B cell (primary cell): ENCODE measurements around the gene SMC1A. TPM values are rescaled to one million over a fixed set of nuclear protein-coding genes. Genes with fewer than 3 reads are reported as not detected.

ENCODE experiments used
- ATAC-seq: fragments of 200-7000 bp; cut with Tn5 transposase; one replicate; pipeline ENCODE4 v1.10.0; 2021; ENCODE audit warnings: low read depth, mild to moderate bottlenecking, moderate number of reproducible peaks, moderate library complexity
- CTCF ChIA-PET: fragments of 350-600 bp; sonication (Branson Sonifier 250); formaldehyde crosslinking; loops from one replicate; lab custom pipeline; 2021; ENCODE audit warnings: antibody characterized with exemption, inconsistent platforms; lab: Charles Lee
- POLR2A ChIA-PET: fragments of 350-600 bp; sonication (Branson Sonifier 250); formaldehyde crosslinking; loops from one replicate; lab custom pipeline; 2021; ENCODE audit warnings: antibody characterized with exemption; lab: Charles Lee
- DNase-seq: peaks from one replicate; pipeline ENCODE4 v3.0.0; 2013
- H2AFZ ChIP-seq: 2 replicates; pipeline ENCODE4 v1.6.1; 2012; ENCODE audit warnings: mild to moderate bottlenecking, low read depth, low read length; ENCODE audit not compliant: insufficient read depth, poor library complexity, severe bottlenecking
- H3K27ac ChIP-seq, 2 donors: 1 replicate in 1 of 2; 2 replicates in 1 of 2; pipeline ENCODE4 v1.5.1; 2012 to 2013; ENCODE audit warnings: low read length in 2 of 2, mild to moderate bottlenecking in 2 of 2, moderate library complexity in 1 of 2
- H3K27me3 ChIP-seq, 4 experiments: fragments of 200-600 bp in 1 of 4; sonication (generic) in 1 of 4; replicated peaks in 1 of 4; 1 replicate in 2 of 4; 2 replicates in 2 of 4; pipeline versions ENCODE4 v1.6.1 to v1.7.0; 2013 to 2016; ENCODE audit warnings: low read length in 3 of 4, mild to moderate bottlenecking in 2 of 4, mixed read lengths in 1 of 4, moderate library complexity in 1 of 4; ENCODE audit not compliant: insufficient read depth in 4 of 4, control insufficient read depth in 3 of 4; ENCODE audit errors: control extremely low read depth in 1 of 4
- H3K36me3 ChIP-seq, 2 experiments: replicated peaks in 1 of 2; 1 replicate in 1 of 2; 2 replicates in 1 of 2; pipeline versions ENCODE4 v1.6.1 to v1.7.1; 2013; ENCODE audit warnings: low read length in 1 of 2; ENCODE audit not compliant: insufficient read depth in 2 of 2, control insufficient read depth in 1 of 2; ENCODE audit errors: control extremely low read depth in 1 of 2, extremely low read depth in 1 of 2
- H3K4me1 ChIP-seq, 2 donors: fragments of 200-600 bp in 1 of 2; sonication (generic) in 1 of 2; 1 replicate in 1 of 2; 2 replicates in 1 of 2; pipeline versions ENCODE4 v1.5.1 to v1.6.1; 2013 to 2017; ENCODE audit warnings: low read length in 2 of 2; ENCODE audit not compliant: control insufficient read depth in 2 of 2, insufficient read depth in 2 of 2
- H3K4me2 ChIP-seq: replicated peaks from 2 replicates; pipeline ENCODE3; 2012; ENCODE audit warnings: mild to moderate bottlenecking, low read depth, low read length; ENCODE audit not compliant: poor library complexity, severe bottlenecking
- H3K4me3 ChIP-seq, 5 experiments: fragments of 200-600 bp in 1 of 5; sonication (generic) in 1 of 5; 1 replicate in 3 of 5; 2 replicates in 2 of 5; pipeline versions ENCODE4 v1.5.1 to v1.7.0; 2011 to 2016; ENCODE audit warnings: low read length in 4 of 5, mild to moderate bottlenecking in 4 of 5, low read depth in 2 of 5, control low read depth in 1 of 5, moderate library complexity in 1 of 5; ENCODE audit not compliant: insufficient read depth in 1 of 5; ENCODE audit errors: control extremely low read depth in 1 of 5, extremely low read depth in 1 of 5
- H3K79me2 ChIP-seq: fragments of 200-600 bp; sonication (generic); one replicate; pipeline ENCODE4 v1.6.0; 2016; ENCODE audit warnings: low read length; ENCODE audit not compliant: control insufficient read depth, insufficient read depth
- H3K9ac ChIP-seq: fragments of 200-600 bp; sonication (generic); 2 replicates; pipeline ENCODE4 v1.6.1; 2017; ENCODE audit warnings: mild to moderate bottlenecking, low read length, moderate library complexity
- H3K9me3 ChIP-seq, 3 donors: one replicate each; pipeline versions ENCODE4 v1.6.1 to v1.7.1; 2013; ENCODE audit warnings: low read length in 2 of 3; ENCODE audit not compliant: control insufficient read depth in 2 of 3, insufficient read depth in 1 of 3; ENCODE audit errors: control extremely low read depth in 1 of 3
- H4K20me1 ChIP-seq: 2 replicates; pipeline ENCODE4 v1.6.0; 2012; ENCODE audit warnings: mild to moderate bottlenecking, low read length; ENCODE audit not compliant: insufficient read depth, control insufficient read depth, poor library complexity, severe bottlenecking
- H3K27ac Mint-ChIP-seq: one replicate; pipeline ENCODE4 v1.8.0; 2021; ENCODE audit warnings: mixed read lengths
- H3K27me3 Mint-ChIP-seq: one replicate; pipeline ENCODE4 v1.8.0; 2021; ENCODE audit warnings: mixed read lengths
- H3K4me1 Mint-ChIP-seq: one replicate; pipeline ENCODE4 v1.8.0; 2021; ENCODE audit warnings: mixed read lengths
- H3K4me3 Mint-ChIP-seq: one replicate; pipeline ENCODE4 v1.8.0; 2021; ENCODE audit warnings: mixed read lengths
- H3K9me3 Mint-ChIP-seq: one replicate; pipeline ENCODE4 v1.8.0; 2022; ENCODE audit warnings: mixed read lengths; ENCODE audit not compliant: insufficient read depth
- CTCF ChIP-seq: fragments of 200-600 bp; IDR thresholded peaks from one replicate; pipeline ENCODE4 v1.8.0; 2022; ENCODE audit warnings: antibody characterized with exemption, mild to moderate bottlenecking
- EZH2 ChIP-seq: IDR thresholded peaks from 2 replicates; pipeline ENCODE4 v1.6.1; 2012; ENCODE audit warnings: borderline replicate concordance, low read depth, mild to moderate bottlenecking, moderate library complexity, low read length; ENCODE audit not compliant: insufficient read depth, poor library complexity, severe bottlenecking
- WGBS: methylation state at CpG from one replicate; pipeline ENCODE4 v1.1.5; 2013; ENCODE audit warnings: missing lambda C conversion rate; ENCODE audit not compliant: insufficient coverage; 5-methylcytosine and 5-hydroxymethylcytosine counted together
- intact Hi-C: fragments of 100-400 bp; cut with micrococcal nuclease; formaldehyde crosslinking; loops from one replicate; pipeline ENCODE4 v1.10.0; 2022
- polyA plus RNA-seq: library from polyadenylated mRNA; depleted of rRNA; stranded (reverse); fragments of >200 nt; gene quantifications from 2 replicates; pipeline ENCODE4 v1.2.3, GENCODE V29; 2012
- total RNA-seq, 2 donors: library from RNA; stranded (reverse); fragments of 120-200 nt in 1 of 2; gene quantifications; 1 replicate in 1 of 2; 2 replicates in 1 of 2; pipeline versions ENCODE4 v1.2.3 to v1.2.4, GENCODE V29; 2013 to 2022

The SMC1A gene
- total and polyA plus RNA-seq, 2 donors (not counting 1 experiment from before 2014, with no cell fraction given), result 17.3 to 67.6 TPM

GRCh38 chrX:53440621-53441517 is 18.4 kb upstream of the SMC1A start:
- H3K9me3 ChIP-seq, result peaks cover 0 to 3% (median 0%) of the 10 kb centered on the region in 3 donors
- ChIA-PET POLR2A (no interaction called here), CTCF (interaction anchor here (1.0 kb wide), 1 partner anchor 123 kb away, joined by 3 read pairs; no protein-coding TSS in a partner anchor)
- H3K27me3 ChIP-seq, result peaks cover 0 to 15% (median 8%) of the 10 kb centered on the region in 4 experiments
- peak overlapping the region; percentile 86 for H3K4me3 Mint-ChIP-seq
- H3K4me1 ChIP-seq, result peaks cover 11 to 20% of the 10 kb centered on the region in 2 donors
- 14% methylated on average over 9 of the region's 39 CpGs for WGBS
- no peaks in the 10 kb centered on the region for H3K36me3 ChIP-seq
- peak overlapping the region; percentile 30 to 59 (median 49) for H3K4me3 ChIP-seq
- no peaks in the 10 kb centered on the region for H3K79me2 ChIP-seq
- no peaks in the 10 kb centered on the region for H3K9me3 Mint-ChIP-seq
- no peak for ATAC-seq
- H3K4me2 ChIP-seq, result peak overlapping the region; percentile 85
- TF ChIP-seq EZH2 (no peak), CTCF (no peak)
- peaks cover 12% of the 10 kb centered on the region for H3K27me3 Mint-ChIP-seq
- H3K27ac ChIP-seq, result no peak overlapping the region
- intact Hi-C loops, result no loop called here
- peak overlapping the region; percentile 76 for H2AFZ ChIP-seq
- peak overlapping the region; percentile 71 for H3K27ac Mint-ChIP-seq
- H3K4me1 Mint-ChIP-seq, result peaks cover 10% of the 10 kb centered on the region
- peak overlapping the region; percentile 68 for H3K9ac ChIP-seq
- no peak for DNase-seq
- no peaks in the 10 kb centered on the region for H4K20me1 ChIP-seq

- ChIA-PET CTCF (interaction anchor here (1.0 kb wide), 1 partner anchor 122 kb away, joined by 3 read pairs; no protein-coding TSS in a partner anchor), POLR2A (no interaction called here)
- no peak overlapping the region for H3K4me3 ChIP-seq
- no peak for ATAC-seq
- peaks cover 10% of the 10 kb centered on the region for H3K4me1 Mint-ChIP-seq
- no peak overlapping the region for H2AFZ ChIP-seq
- no peak overlapping the region for H3K27ac ChIP-seq
- TF ChIP-seq EZH2, result no peak
- no peaks in the 10 kb centered on the region for H3K36me3 ChIP-seq
- DNase-seq, result no peak
- H3K4me2 ChIP-seq, result no peak overlapping the region
- no CpG with 5 or more reads among the region's 5 CpGs for WGBS
- no peaks in the 10 kb centered on the region for H3K9me3 Mint-ChIP-seq
- peak overlapping the region; percentile 54 for H3K4me3 Mint-ChIP-seq
- H3K9me3 ChIP-seq, result peaks cover 0 to 3% (median 0%) of the 10 kb centered on the region in 3 donors
- no peak overlapping the region for H3K9ac ChIP-seq
- no peak overlapping the region for H3K27ac Mint-ChIP-seq
- H3K79me2 ChIP-seq, result no peaks in the 10 kb centered on the region
- peaks cover 0 to 15% (median 8%) of the 10 kb centered on the region in 4 experiments for H3K27me3 ChIP-seq
- H4K20me1 ChIP-seq, result no peaks in the 10 kb centered on the region
- peaks cover 12% of the 10 kb centered on the region for H3K27me3 Mint-ChIP-seq
- peaks cover 11 to 20% of the 10 kb centered on the region in 2 donors for H3K4me1 ChIP-seq
- intact Hi-C loops, result no loop called here
These were observed 17.6 kb upstream of the SMC1A start for GRCh38 chrX:53440101-53440500.
